DND-41 (cell line): Measurements from ENCODE around the gene PDE8A.

ENCODE experiments used
- ATAC-seq: fragments of 200-7000 bp; cut with Tn5 transposase; 3 replicates; pipeline ENCODE4 v1.9.1; 2021; ENCODE audit warnings: low read depth; ENCODE audit not compliant: insufficient read depth
- DNase-seq: peaks from one replicate; pipeline ENCODE4 v3.0.0-alpha.2; 2020
- H2AFZ ChIP-seq: 2 replicates; pipeline ENCODE4 v1.6.0; 2012; ENCODE audit warnings: low read depth, low read length
- H3K27ac ChIP-seq: 2 replicates; pipeline ENCODE4 v1.5.1; 2012; ENCODE audit warnings: low read length, inconsistent platforms
- H3K27me3 ChIP-seq: fragments of 200-600 bp; sonication (generic); 2 replicates; pipeline ENCODE4 v1.6.0; 2012; ENCODE audit warnings: low read length, mild to moderate bottlenecking, inconsistent platforms; ENCODE audit not compliant: insufficient read depth, poor library complexity
- H3K36me3 ChIP-seq: 2 replicates; pipeline ENCODE4 v1.5.1; 2012; ENCODE audit warnings: low read length, inconsistent platforms; ENCODE audit not compliant: insufficient read depth
- H3K4me1 ChIP-seq: 2 replicates; pipeline ENCODE4 v1.5.1; 2012; ENCODE audit warnings: mild to moderate bottlenecking, low read length; ENCODE audit not compliant: insufficient read depth
- H3K4me2 ChIP-seq: 2 replicates; pipeline ENCODE4 v1.6.0; 2012; ENCODE audit warnings: mild to moderate bottlenecking, moderate library complexity, low read length, inconsistent platforms; ENCODE audit not compliant: insufficient read depth
- H3K4me3 ChIP-seq, 2 experiments: fragments of 200-600 bp in 1 of 2; shearing (Covaris generic) in 1 of 2; 2 replicates each; pipeline ENCODE4 v1.5.1; 2012 to 2016; ENCODE audit warnings: inconsistent platforms in 2 of 2, low read length in 2 of 2, mild to moderate bottlenecking in 2 of 2, low read depth in 1 of 2, moderate library complexity in 1 of 2
- H3K79me2 ChIP-seq: 2 replicates; pipeline ENCODE4 v1.6.0; 2012; ENCODE audit warnings: low read length, inconsistent platforms; ENCODE audit not compliant: insufficient read depth
- H3K9ac ChIP-seq: 2 replicates; pipeline ENCODE4 v1.6.0; 2012; ENCODE audit warnings: low read depth, mild to moderate bottlenecking, inconsistent platforms, low read length, moderate library complexity
- H3K9me3 ChIP-seq: 2 replicates; pipeline ENCODE4 v1.5.1; 2012; ENCODE audit warnings: low read length, moderate library complexity, mild to moderate bottlenecking, inconsistent platforms; ENCODE audit not compliant: insufficient read depth, severe bottlenecking
- H4K20me1 ChIP-seq: 2 replicates; pipeline ENCODE4 v1.6.0; 2012; ENCODE audit warnings: low read length; ENCODE audit not compliant: insufficient read depth
- CTCF ChIP-seq: IDR thresholded peaks from 2 replicates; pipeline ENCODE4 v1.5.1; 2012; ENCODE audit warnings: borderline replicate concordance, low read length, moderate library complexity, mild to moderate bottlenecking; ENCODE audit not compliant: poor library complexity, severe bottlenecking; ENCODE audit errors: extremely low read depth
- EZH2 ChIP-seq: IDR thresholded peaks from 3 replicates; pipeline ENCODE4 v1.6.1; 2012; ENCODE audit warnings: borderline replicate concordance, low read depth, mild to moderate bottlenecking, moderate library complexity, low read length, inconsistent platforms; ENCODE audit not compliant: severe bottlenecking

Gene PDE8A

GRCh38 chr15:85003593-85004312 lies 22.1 kb downstream of the PDE8A start:
- no peak for TF ChIP-seq EZH2
- TF ChIP-seq CTCF: no peak
- no peak overlapping the region for H3K9ac ChIP-seq
- DNase-seq: no peak
- no peak overlapping the region for H2AFZ ChIP-seq
- H4K20me1 ChIP-seq: no peaks in the 10 kb centered on the region
- H3K27ac ChIP-seq: no peak overlapping the region
- H3K27me3 ChIP-seq: no peaks in the 10 kb centered on the region
- H3K4me2 ChIP-seq: no peak overlapping the region
- no peaks in the 10 kb centered on the region for H3K36me3 ChIP-seq
- no peak overlapping the region for H3K4me3 ChIP-seq
- ATAC-seq: no peak
- H3K9me3 ChIP-seq: no peaks in the 10 kb centered on the region
- H3K4me1 ChIP-seq: no peaks in the 10 kb centered on the region
- no peaks in the 10 kb centered on the region; the same call in 1 of the 2 replicates for H3K79me2 ChIP-seq

GRCh38 chr15:85004550-85004949 lies 22.9 kb downstream of the PDE8A start:
- no peak overlapping the region for H3K27ac ChIP-seq
- no peak overlapping the region for H3K4me3 ChIP-seq
- H3K4me1 ChIP-seq: no peaks in the 10 kb centered on the region
- no peaks in the 10 kb centered on the region for H3K36me3 ChIP-seq
- no peaks in the 10 kb centered on the region; the same call in 1 of the 2 replicates for H3K79me2 ChIP-seq
- H4K20me1 ChIP-seq: no peaks in the 10 kb centered on the region
- ATAC-seq (no peak), DNase-seq (no peak)
- no peak overlapping the region for H3K9ac ChIP-seq
- no peak overlapping the region for H2AFZ ChIP-seq
- no peaks in the 10 kb centered on the region for H3K9me3 ChIP-seq
- no peak overlapping the region for H3K4me2 ChIP-seq
- no peak for TF ChIP-seq EZH2
- H3K27me3 ChIP-seq: no peaks in the 10 kb centered on the region

GRCh38 chr15:85005319-85005718 lies 23.7 kb downstream of the PDE8A start:
- TF ChIP-seq EZH2 (no peak), CTCF (no peak)
- no peaks in the 10 kb centered on the region for H3K36me3 ChIP-seq
- no peak overlapping the region for H3K9ac ChIP-seq
- no peaks in the 10 kb centered on the region for H4K20me1 ChIP-seq
- no peak overlapping the region for H3K4me2 ChIP-seq
- H3K9me3 ChIP-seq: no peaks in the 10 kb centered on the region
- no peaks in the 10 kb centered on the region for H3K27me3 ChIP-seq
- no peak for DNase-seq
- H3K4me3 ChIP-seq: no peak overlapping the region
- no peak overlapping the region for H2AFZ ChIP-seq
- peaks cover 6% of the 10 kb centered on the region; the same call in 1 of the 2 replicates for H3K4me1 ChIP-seq
- no peaks in the 10 kb centered on the region; the same call in 1 of the 2 replicates for H3K79me2 ChIP-seq
- no peak for ATAC-seq
- H3K27ac ChIP-seq: no peak overlapping the region

- TF ChIP-seq CTCF (no peak), EZH2 (no peak)
- no peak overlapping the region for H3K4me3 ChIP-seq
- H3K36me3 ChIP-seq: no peaks in the 10 kb centered on the region
- H3K27me3 ChIP-seq: no peaks in the 10 kb centered on the region
- DNase-seq (no peak), ATAC-seq (no peak)
- H3K9me3 ChIP-seq: no peaks in the 10 kb centered on the region
- H3K4me2 ChIP-seq: no peak overlapping the region
- no peaks in the 10 kb centered on the region for H4K20me1 ChIP-seq
- H3K4me1 ChIP-seq: peaks cover 11% of the 10 kb centered on the region; the same call in 1 of the 2 replicates
- H2AFZ ChIP-seq: no peak overlapping the region
- no peak overlapping the region for H3K27ac ChIP-seq
- no peak overlapping the region for H3K9ac ChIP-seq
- no peaks in the 10 kb centered on the region; the same call in 1 of the 2 replicates for H3K79me2 ChIP-seq
Measured at GRCh38 chr15:85005746-85006145, 24.1 kb downstream of the PDE8A start.
